Parathyroid adenoma (tissue), 2 donors: ENCODE results near the gene LIFR.

Experiments used
- H2AFZ ChIP-seq: fragments of 300-600 bp; sonication (generic); one replicate; pipeline ENCODE4 v1.7.0; 2017; ENCODE audit warnings: antibody characterized with exemption, mild to moderate bottlenecking
- H3K27ac ChIP-seq: fragments of 300-600 bp; sonication (generic); one replicate; pipeline ENCODE4 v1.7.0; 2017
- H3K27me3 ChIP-seq: fragments of 300-600 bp; sonication (generic); one replicate; pipeline ENCODE4 v1.7.0; 2017; ENCODE audit warnings: low read length; ENCODE audit not compliant: control insufficient read depth, insufficient read depth
- H3K36me3 ChIP-seq: fragments of 300-600 bp; sonication (generic); one replicate; pipeline ENCODE4 v1.7.0; 2017; ENCODE audit warnings: low read length; ENCODE audit not compliant: control insufficient read depth, insufficient read depth
- H3K4me1 ChIP-seq: fragments of 300-600 bp; sonication (generic); one replicate; pipeline ENCODE4 v1.7.0; 2017; ENCODE audit warnings: control low read depth
- H3K4me2 ChIP-seq: fragments of 300-600 bp; sonication (generic); one replicate; pipeline ENCODE4 v1.7.0; 2017; ENCODE audit warnings: low read length
- H3K4me3 ChIP-seq: fragments of 300-600 bp; sonication (generic); one replicate; pipeline ENCODE4 v1.7.0; 2017; ENCODE audit warnings: low read depth, low read length
- H3K79me2 ChIP-seq: fragments of 300-600 bp; sonication (generic); one replicate; pipeline ENCODE4 v1.7.0; 2017; ENCODE audit warnings: control low read depth
- H3K9ac ChIP-seq: fragments of 300-600 bp; sonication (generic); one replicate; pipeline ENCODE4 v1.7.0; 2017; ENCODE audit warnings: mild to moderate bottlenecking
- H3K9me3 ChIP-seq: fragments of 300-600 bp; sonication (generic); one replicate; pipeline ENCODE4 v1.7.0; 2017; ENCODE audit warnings: low read length; ENCODE audit not compliant: control insufficient read depth
- CTCF ChIP-seq: fragments of 300-600 bp; sonication (generic); IDR thresholded peaks from one replicate; pipeline ENCODE4 v1.7.0; 2017; ENCODE audit warnings: antibody characterized with exemption, mild to moderate bottlenecking
- donor health status: primary hyperparathyroidism.

Gene LIFR

GRCh38 chr5:38582293-38582974 is 26.0 kb upstream of the LIFR start:
- Histone ChIP-seq H3K4me1 (peaks cover 4% of the 10 kb centered on the region), H3K9ac (no peak overlapping the region), H2AFZ (no peak overlapping the region), H3K36me3 (no peaks in the 10 kb centered on the region), H3K4me2 (no peak overlapping the region), H3K27me3 (no peaks in the 10 kb centered on the region), H3K9me3 (no peaks in the 10 kb centered on the region), H3K4me3 (no peak overlapping the region), H3K79me2 (no peaks in the 10 kb centered on the region), H3K27ac (no peak overlapping the region)
- no peak for TF ChIP-seq CTCF

GRCh38 chr5:38581597-38581996 is 25.2 kb upstream of the LIFR start:
- Histone ChIP-seq H3K36me3 (no peaks in the 10 kb centered on the region), H3K27ac (no peak overlapping the region), H3K9me3 (no peaks in the 10 kb centered on the region), H2AFZ (no peak overlapping the region), H3K9ac (no peak overlapping the region), H3K4me3 (no peak overlapping the region), H3K79me2 (no peaks in the 10 kb centered on the region), H3K27me3 (no peaks in the 10 kb centered on the region), H3K4me2 (no peak overlapping the region), H3K4me1 (peaks cover 12% of the 10 kb centered on the region)
- no peak for TF ChIP-seq CTCF

- H3K27ac ChIP-seq: no peak overlapping the region
- H3K79me2 ChIP-seq: no peaks in the 10 kb centered on the region
- TF ChIP-seq CTCF: no peak
- H3K9ac ChIP-seq: no peak overlapping the region
- H3K9me3 ChIP-seq: no peaks in the 10 kb centered on the region
- no peak overlapping the region for H2AFZ ChIP-seq
- no peak overlapping the region for H3K4me3 ChIP-seq
- peaks cover 18% of the 10 kb centered on the region for H3K4me1 ChIP-seq
- no peak overlapping the region for H3K4me2 ChIP-seq
- H3K27me3 ChIP-seq: no peaks in the 10 kb centered on the region
- H3K36me3 ChIP-seq: no peaks in the 10 kb centered on the region
Measured at GRCh38 chr5:38579105-38579504, 22.7 kb upstream of the LIFR start.

- Histone ChIP-seq H3K79me2 (no peaks in the 10 kb centered on the region), H3K9me3 (no peaks in the 10 kb centered on the region), H3K4me3 (peak overlapping the region; percentile 11), H3K9ac (no peak overlapping the region), H3K27ac (peak overlapping the region; percentile 21), H3K4me1 (peaks cover 18% of the 10 kb centered on the region), H2AFZ (peak overlapping the region; percentile 53), H3K27me3 (no peaks in the 10 kb centered on the region), H3K36me3 (no peaks in the 10 kb centered on the region), H3K4me2 (peak overlapping the region; percentile 50)
- no peak for TF ChIP-seq CTCF
Measured at GRCh38 chr5:38576961-38577684, 20.7 kb upstream of the LIFR start.
